Measurements from ENCODE around the gene RPS6KB1.
"Not testable (repeated sequence)": the region's sequence is repeated elsewhere in the genome, so short reads cannot be mapped to it uniquely, and the experiment has no call there.

The RPS6KB1 gene

DNA sequence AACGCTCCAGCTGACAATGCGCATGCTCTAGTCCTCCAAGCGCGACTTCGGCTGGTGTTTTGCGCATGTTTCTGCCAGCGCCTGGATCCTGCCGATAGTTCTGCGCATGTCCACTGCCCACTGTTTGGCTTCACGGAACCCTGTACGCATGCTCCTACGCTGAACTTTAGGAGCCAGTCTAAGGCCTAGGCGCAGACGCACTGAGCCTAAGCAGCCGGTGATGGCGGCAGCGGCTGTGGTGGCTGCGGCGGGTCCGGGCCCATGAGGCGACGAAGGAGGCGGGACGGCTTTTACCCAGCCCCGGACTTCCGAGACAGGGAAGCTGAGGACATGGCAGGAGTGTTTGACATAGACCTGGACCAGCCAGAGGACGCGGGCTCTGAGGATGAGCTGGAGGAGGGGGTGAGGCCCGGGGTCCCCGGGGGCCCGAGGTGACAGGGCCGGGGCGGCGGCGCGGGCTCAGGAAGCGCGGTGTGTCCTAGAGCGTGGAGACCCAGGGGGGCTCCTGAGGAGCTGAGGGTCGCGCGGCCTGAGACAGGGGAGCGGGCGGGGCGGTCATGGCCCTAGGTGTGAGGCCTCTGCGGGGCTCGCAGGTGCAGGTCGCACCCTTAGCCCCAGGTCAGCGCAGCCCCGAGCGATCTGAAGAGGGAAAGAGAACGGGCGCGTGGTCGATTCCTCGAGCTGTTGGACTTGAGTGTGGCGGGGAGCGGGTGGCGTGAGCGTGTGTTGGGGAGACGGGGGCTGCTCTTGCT is at the start of gene RPS6KB1, which contains the start of gene TUBD1:
TSS of gene RPS6KB1 (plus strand) at position 198 of the 752 bp plus-strand sequence. CDS start at position 262, 64 bp downstream.
TSS of gene TUBD1 (minus strand) at position 20 of the 752 bp plus-strand sequence. CDS start 1,941 bp downstream, outside the sequence.
- DNase-seq (ENCODE audit: low read depth, low spot score): peak; percentile 99

- DNase-seq (ENCODE audit: low read depth, low spot score): peak; percentile 86
These were observed 47.9 kb upstream of the RPS6KB1 start for GRCh38 chr17:59844884-59845594.

DNA sequence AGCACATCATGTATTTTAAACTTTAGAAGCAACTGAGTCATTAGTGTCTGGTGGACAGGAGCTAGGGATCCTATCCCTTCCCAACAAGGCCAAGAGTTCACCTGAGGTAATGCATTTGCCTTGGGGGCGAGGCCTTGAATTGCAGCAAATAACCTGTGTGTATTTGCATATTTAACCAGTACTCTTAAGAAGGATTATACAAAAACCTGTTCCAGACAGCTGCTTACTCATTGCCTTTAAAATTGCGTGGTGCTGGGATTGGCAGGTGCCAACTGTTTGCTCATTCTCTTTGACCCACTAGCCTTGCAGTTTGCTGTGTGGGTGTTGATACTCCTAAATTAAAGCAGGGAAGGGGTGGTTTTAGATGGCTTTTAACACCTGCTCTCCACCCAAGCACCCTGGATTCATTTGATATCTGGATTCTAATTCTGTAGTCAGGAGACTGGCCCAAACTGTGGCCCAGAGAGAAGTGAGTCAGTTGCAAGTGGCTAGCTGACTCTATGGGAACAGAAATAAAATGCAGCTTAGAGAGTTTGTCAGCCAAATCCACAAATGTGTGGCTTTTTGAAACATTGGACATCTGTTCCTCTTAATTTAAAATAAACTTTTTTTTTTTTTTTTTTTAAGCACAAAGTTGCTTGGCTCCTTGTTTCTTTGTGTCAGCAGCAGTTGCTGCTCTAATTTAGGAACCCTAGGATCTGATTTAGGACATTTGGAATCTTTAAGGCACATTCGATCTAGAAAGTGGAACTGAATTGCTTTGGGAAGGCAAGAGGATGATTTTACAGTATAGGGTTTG is 47.1 kb upstream of the RPS6KB1 start:
- DNase-seq (ENCODE audit: low read depth, low spot score): peak; percentile 87

DNA sequence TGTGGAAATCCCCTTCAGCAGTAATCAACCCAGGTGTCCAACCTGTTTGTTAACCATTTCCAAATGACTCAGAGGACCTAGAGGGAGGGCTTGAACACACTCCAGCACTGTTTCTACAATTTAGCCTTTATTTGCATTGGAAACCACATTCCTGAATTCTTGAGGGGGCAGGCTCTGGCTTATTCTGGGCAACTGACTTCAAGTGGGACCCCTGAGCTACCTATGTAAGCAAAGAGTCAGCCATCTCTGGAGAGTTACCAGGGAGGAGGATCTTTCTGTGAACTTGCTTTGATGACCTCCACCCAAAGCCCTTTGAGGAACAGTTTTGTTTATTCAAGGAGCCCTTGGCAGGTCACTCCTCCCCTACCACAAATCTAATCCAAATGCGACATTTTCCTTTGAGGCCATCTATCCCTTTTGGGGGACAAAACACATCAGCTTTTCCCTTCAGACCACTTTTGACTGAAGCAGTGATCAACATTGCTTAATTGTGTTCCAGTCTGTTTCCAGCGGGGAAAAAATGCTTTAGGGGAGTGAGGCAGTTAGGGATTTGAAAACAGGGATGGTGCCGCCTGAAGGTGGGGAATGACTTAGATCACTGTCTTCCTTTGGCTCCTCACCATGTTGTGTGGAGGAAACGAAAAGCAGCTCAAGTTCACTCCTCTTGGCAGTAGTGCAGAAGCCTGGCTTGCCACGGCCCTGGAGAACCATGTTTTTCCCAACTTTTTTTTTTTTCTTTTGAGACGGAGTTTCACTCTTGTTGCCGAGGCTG is 46.3 kb upstream of the RPS6KB1 start:
- DNase-seq (ENCODE audit: low read depth, low spot score): peak; percentile 92

DNA sequence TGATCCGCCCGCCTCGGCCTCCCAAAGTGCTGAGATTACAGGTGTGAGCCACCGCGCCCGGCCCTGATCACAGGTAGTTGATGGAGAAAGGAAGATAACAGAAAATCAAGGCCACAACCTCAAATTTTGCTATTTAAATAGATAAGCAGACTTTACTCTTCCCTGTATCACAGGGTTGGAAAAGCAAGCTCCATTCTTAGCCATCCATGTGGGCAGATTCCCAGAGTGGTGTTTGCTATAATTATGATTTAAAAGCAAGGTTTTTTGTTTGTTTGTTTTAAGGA is 44.6 kb upstream of the RPS6KB1 start:
- DNase-seq (ENCODE audit: low read depth, low spot score): no peak

GRCh38 chr17:59848778-59849177 is 44.1 kb upstream of the RPS6KB1 start:
- DNase-seq (ENCODE audit: low read depth, low spot score): peak; percentile 29

DNA sequence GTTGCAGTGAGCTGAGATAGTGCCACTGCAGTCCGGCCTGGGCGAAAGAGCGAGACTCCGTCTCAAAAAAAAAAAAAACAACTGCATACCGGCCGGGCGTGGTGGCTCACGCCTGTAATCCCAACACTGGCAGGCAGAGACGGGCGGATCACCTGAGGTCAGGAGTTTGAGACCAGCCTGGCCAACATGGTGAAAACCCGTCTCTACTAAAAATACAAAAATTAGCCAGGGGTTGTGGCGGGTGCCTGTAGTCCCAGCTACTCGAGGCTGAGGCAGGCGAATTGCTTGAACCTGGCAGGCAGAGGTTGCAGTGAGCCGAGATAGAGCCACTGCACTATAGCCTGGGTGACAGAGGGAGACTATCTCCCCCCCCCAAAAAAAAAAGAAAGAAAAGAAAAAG is 42.6 kb upstream of the RPS6KB1 start:
- not testable (repeated sequence) for DNase-seq (ENCODE audit: low read depth, low spot score)

- DNase-seq (ENCODE audit: low read depth, low spot score): peak; percentile 57
These were observed 41.2 kb upstream of the RPS6KB1 start for GRCh38 chr17:59851439-59852375.

GRCh38 chr17:59852847-59853167 is 40.1 kb upstream of the RPS6KB1 start:
- DNase-seq (ENCODE audit: low read depth, low spot score): not testable (repeated sequence)

DNA sequence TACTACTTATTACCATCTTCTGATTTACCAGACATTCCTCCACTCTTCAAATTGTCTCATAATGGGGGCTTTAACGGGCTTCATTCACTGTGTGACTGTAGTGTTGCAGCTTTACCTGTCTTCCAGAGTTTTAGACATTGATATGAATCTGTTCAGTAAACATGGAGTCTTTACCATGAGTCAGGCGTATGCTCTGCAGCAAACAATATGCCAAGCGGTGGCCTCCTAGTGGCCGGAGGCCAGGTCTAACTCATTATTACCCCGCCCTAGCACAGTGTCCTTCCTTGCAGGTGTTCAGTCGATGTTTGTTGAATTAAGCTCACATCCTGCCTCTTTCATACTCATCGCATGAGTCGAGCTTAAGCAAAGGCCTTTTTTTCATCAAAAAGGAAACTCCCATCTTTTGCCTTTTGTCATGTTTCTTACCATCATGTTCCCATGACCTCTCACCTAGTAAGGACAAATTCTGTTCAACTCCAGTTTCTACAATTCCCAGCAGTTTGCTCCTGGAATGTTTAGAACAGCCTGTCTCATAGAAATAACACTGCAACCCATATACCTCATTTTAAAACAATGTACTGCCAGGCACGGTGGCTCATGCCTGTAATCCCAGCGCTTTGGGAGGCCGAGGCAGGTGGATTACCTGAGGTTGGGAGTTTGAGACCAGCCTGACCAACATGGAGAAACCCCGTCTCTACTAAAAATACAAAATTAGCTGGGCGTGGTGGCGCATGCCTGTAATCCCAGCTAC is 39.6 kb upstream of the RPS6KB1 start:
- DNase-seq (ENCODE audit: low read depth, low spot score): peak; percentile 77

- DNase-seq (ENCODE audit: low read depth, low spot score): not testable (repeated sequence)
These were observed 38.8 kb upstream of the RPS6KB1 start for GRCh38 chr17:59853919-59854729.

GRCh38 chr17:59856859-59857794 is 35.8 kb upstream of the RPS6KB1 start:
- DNase-seq (ENCODE audit: low read depth, low spot score): no peak

GRCh38 chr17:59858167-59858816 is 34.6 kb upstream of the RPS6KB1 start:
- DNase-seq (ENCODE audit: low read depth, low spot score): no peak

DNA sequence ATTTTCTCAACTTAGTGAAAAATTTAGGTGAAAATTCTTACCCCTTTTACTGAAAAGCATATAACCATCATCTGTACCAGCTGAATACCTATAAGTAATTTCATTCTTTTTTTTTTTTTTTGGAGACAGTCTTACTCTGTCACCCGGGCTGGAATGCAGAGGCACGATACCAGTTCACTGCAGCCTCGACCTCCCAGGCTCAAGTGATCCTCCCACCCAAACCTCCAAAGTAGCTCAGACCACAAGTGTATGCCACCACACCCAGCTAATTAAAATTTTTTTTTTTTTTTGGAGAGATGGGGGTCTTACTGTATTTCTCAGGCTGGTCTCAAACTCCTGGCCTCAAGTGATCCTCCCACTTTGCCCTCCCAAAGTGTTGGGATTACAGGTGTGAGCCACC is 34.0 kb upstream of the RPS6KB1 start:
- DNase-seq (ENCODE audit: low read depth, low spot score): no peak

DNA sequence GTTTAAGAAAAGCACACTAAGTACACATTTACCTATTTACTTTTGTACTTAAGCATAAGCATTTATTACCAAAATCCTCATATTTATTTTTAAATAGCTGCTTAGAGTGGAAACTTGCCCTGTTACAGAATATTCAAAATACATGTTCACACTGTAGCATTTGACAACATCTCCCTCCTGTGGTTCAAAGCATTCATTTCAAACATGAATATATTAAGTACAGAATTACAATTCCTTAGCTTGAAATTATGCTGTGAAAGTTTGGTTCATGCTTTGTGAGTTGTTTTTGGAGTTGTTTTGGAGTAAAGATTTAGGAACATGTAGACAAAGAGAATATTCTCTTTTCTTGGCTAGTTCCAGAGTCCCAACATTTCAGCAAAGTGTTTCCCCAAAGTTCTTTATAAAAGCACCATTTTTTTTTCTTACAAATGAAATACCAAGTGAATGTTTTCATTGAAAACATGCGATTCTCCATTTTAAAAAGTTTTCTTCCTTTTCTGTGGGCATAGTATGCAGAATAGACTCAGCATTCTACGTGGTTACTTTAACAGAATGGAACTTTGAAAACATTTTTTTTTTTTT is 33.4 kb upstream of the RPS6KB1 start:
- peak; percentile 70 for DNase-seq (ENCODE audit: low read depth, low spot score)

DNA sequence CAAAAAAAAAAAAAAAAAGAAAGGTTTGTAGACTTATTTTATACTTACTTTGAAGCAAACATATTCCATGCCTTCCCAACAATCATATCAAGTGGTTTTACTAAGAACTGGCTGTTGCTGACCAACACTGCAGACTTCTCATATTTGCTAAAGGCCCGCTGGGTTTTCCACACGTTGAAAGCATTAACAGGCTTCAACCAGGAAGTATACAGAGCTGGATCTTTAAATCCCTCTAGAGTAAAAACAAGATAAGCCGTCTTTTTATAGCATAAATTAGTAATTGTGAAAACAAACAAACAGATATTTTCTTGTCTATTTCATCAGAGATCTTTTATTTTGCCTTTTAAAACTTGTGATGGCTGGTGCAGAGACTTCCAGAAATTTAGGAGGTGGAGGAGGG is 29.3 kb upstream of the RPS6KB1 start:
- DNase-seq (ENCODE audit: low read depth, low spot score): no peak

- no peak for DNase-seq (ENCODE audit: low read depth, low spot score)
These were observed 23.0 kb upstream of the RPS6KB1 start for GRCh38 chr17:59869941-59870218.
